Stimulated activated CD4-positive, alpha-beta T cell treated with anti-CD3 and anti-CD28 coated beads, TNF-alpha, amount 100 ng/mL, for 1 hour (primary cell): Measurements from ENCODE around the gene S100A5.

Experiments
- DNase-seq, 3 donors: peaks; one replicate each; pipeline ENCODE4 v3.0.0-alpha.2; 2020; ENCODE audit warnings: low read depth in 3 of 3, low spot score in 1 of 3

S100A5 gene

DNA sequence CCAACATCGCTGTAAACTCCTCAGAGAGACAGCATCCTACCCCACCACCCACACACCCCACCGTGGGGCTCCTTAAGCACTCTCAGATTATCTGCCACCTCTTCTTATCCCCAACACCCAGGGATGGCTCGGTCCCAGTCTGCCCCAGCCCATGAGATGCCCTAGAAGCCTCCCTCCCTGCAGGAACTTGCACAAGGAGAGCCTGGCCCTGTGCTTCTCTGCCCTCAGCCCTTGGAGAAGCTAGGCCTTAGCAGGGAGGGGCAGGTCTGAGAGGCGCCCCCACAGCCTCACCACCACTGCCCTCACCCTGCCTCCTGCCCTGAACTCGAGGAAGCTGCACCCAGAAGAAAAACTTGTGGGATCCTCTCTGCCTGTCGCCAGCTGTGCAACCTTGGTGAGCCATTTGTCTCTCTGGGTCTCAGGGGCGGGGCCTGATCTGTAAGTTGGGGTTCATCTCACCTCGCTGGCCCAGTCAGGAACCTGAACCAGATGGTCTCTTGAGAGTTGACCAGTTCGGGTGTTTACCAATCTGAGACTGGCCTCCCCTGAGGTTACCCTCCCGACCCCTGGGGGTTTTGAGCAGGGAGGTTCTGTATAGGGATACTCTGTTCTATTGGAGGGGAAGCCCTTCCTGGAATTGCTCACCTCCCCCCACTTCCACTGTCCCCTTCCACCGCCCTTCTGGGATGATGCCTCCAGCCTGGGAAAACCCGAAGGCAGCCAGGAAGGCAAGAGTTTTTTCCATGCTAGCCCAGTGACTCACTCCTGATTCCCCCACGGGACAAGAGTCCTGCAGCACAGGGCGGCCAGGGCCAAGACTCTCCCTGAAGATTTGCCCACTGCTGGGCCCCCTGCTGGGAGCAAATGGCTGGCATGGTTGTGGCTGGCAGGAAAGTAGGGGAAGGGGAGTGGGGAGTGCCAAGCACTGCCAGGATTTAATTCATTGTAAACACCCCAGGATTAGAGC, 8.3 kb upstream of the S100A5 start, which contains the start of gene S100A3:
Gene S100A3, minus strand, starts transcription at position 537 of the 967 bp plus-strand sequence. CDS start 773 bp downstream, outside the sequence.
- no peak for DNase-seq

GRCh38 chr1:153547560-153548551, 7.1 kb upstream of the S100A5 start:
- no peak for DNase-seq

DNA sequence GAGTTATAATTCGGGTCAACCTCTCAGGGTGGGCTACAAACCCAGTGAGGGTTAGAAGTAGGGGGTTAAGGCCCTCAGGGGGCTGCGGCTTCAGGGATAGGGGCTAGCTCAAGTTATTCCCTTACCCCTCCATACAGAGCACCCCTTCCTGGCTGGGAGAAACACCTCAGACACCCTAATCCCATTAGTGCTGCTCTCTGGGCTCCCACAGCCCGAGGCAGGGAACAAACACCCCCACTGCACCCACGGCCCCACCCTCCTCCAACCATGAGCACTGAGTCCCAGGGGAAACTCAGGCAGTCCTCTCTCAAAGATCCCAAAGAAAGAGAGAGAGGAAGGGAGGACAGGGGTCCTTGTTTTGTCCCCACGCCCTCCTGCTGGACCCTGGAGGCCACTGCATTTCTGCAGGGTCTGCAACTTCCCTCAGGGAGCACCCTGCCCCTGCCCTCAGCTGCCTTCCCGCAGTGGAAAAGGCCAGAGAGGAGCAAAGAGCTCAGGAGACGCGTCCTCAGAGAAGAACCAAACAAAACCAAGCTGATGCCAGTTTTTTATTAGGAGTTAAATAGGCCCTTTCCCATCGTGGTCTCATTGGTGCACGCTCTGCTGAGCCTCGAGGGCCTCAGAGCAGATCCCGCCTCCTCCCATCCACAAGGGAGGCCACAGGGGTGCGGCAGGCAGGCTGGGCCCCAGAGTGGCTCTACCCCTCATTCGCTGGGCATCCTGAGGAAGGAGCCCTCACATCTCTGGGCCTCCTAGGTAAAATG, 6.2 kb upstream of the S100A5 start:
- no peak for DNase-seq

GRCh38 chr1:153546371-153546770, 5.6 kb upstream of the S100A5 start:
- no peak for DNase-seq

GRCh38 chr1:153545067-153546055, 4.6 kb upstream of the S100A5 start, which contains the start of gene S100A4:
S100A4 (minus strand) TSS chr1:153545806; CDS start chr1:153544794, 1,012 bp downstream.
- peak; percentile 81 to 87 (median 82) for DNase-seq

DNA sequence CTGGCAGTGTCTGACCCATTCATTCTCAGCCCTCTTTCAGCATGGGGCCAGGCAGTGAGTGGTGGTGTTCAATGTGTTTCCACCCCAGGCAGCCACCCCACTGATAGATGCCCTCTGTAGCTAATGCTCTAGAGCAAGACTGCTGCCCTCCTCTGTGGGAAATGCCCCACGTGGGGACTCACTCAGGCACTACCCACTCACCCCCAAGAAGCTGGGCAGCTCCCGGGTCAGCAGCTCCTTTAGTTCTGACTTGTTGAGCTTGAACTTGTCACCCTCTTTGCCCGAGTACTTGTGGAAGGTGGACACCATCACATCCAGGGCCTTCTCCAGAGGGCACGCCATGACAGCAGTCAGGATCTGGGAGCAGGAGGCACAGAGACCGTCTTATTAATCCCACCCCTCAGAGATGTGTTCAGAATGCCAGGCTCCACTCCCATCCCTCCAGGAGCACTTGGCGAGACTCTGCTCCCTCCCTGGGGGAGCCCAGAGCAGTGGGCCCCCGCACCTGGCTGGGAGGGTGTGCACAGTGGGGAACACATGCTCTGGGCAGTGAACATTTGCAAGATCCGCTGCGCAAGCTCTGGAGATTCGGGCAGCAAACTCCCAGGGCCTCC, 3.8 kb upstream of the S100A5 start:
- DNase-seq: no peak

- DNase-seq: no peak
Observed at GRCh38 chr1:153543736-153544135, 3.0 kb upstream of the S100A5 start.

- no peak for DNase-seq
Observed at GRCh38 chr1:153542956-153543711, 2.4 kb upstream of the S100A5 start.

DNA sequence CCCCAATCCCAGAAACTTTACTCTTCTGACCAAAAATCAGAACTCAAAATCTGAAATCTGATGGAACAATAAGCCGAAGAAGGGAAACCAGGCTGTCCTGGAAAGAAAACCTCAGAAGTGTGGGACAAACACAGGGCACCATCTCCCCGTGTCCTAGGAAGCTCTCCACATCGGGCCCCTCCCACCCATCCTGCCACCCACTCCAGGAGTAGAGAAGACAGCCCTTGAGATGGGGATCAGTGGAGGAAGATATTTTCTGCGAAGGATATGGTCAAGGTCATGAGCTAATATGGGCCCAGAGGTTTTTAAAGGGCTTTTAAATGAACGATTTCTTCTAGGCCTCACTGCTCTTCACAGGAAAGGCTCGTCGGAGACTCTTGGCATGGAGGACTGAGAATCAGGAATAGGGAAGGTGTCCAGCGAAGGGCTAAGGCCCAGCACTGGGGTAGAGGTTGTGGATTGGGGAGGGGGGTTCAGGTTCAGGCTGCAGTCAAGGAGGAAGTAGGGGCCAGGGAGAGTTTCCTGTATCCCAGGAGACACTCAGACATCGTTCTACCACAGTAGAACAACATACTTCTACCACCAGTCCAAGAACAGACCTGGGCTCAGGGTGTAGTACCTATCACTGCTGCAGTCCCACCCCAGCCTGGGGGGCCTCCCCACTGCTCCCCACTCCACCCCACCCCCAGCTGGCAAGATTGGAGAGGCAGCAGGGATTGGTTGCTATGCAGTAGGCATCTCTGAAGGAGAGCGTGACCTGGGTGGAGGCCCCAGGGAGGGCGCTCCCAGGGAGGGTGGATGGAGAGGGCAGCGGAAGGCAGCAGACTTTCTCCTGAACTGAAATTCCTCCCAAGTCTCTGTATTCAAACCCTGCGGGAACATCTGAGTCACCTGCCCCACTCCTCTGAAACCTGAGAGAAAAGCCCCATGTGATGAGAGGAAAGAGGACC, 1.2 kb upstream of the S100A5 start:
- DNase-seq: no peak

- no peak for DNase-seq
Observed at GRCh38 chr1:153539395-153540093, 1.2 kb downstream of the S100A5 start.

GRCh38 chr1:153538315-153538821, 2.4 kb downstream of the S100A5 start:
- DNase-seq: no peak

DNA sequence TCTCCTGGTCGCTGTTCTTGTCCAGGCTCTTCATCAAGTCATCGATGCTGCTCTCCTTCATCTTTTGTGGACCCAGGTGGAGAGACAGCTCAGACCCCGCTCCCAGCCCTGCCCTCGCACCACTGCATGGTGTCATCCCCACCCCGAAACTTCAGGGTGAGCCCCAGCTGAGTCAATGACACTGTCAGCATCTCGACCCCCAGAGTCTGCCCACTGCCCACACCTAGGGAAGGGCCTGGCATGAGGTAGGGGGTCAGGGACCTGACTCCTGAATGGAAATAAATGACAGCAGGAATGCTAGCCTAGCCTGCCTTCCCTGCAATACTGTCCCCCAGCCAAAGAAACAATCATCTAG, 3.4 kb downstream of the S100A5 start:
- DNase-seq: no peak

GRCh38 chr1:153536671-153537375, 3.9 kb downstream of the S100A5 start:
- no peak for DNase-seq

DNA sequence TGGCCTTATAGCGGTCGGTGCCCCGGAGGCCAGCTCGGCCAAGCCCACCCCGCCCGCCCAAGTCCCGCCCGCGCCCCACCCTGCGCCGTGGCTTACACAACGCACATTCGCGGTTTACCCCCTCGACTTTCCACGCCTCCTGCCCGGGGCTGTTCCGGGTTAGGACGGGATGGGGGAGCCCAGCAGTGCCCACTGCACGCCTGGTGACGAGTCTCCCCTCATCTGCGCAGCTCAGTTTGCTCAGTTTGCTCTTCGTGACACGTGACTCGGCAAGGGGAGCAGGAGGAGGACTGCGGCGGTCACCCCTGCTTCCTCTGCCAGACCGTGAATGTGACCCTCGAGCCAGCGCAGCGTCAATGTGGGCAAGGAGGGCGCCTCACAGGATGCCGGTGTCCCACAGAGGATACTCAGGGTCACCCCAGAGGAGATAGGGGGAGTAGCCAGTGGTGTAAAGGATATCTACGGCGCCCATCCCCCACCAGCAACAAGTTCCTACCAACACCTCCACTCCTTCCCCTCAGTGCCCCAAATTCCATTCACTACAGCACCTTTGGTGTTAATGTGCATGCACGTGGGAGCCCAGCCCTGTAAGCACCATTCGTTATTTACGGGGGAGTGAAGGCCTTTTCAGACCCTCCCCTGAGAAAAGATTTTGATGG, 4.6 kb downstream of the S100A5 start:
- DNase-seq: peak; percentile 53 to 63 (median 61)
